ENCODE results near the gene JMJD7.

- TF ChIP-seq CTCF (IDR thresholded peaks at IDR 0.05): no peak
- TF ChIP-seq POLR2A (IDR thresholded peaks at IDR 0.05): no peak
Observed at GRCh38 chr15:41849861-41850260, 22.0 kb downstream of the JMJD7 start.

All from Peyer's patch (tissue), 4 donors.